Measurements from ENCODE around the gene NANOS3. TPM values are rescaled to one million over a fixed set of nuclear protein-coding genes. Genes with fewer than 3 reads are reported as not detected.

The NANOS3 gene
- polyA plus RNA-seq, 3 donors = 0.79 to 1.8 (median 1.3) TPM

Other genes with a start within 250 kb of the NANOS3 start
- gene MRI1, start 112.6 kb upstream of the NANOS3 start, polyA plus RNA-seq (ENCODE audit: insufficient read length in 3 of 3) = 10 to 100 TPM; 21.7 to 42.0 (median 29.6) TPM
- gene C19orf53, start 102.7 kb upstream of the NANOS3 start, polyA plus RNA-seq (ENCODE audit: insufficient read length in 3 of 3) = 100 to 1,000 TPM; 101 to 128 (median 117) TPM
- gene ZSWIM4, start 81.7 kb upstream of the NANOS3 start, polyA plus RNA-seq (ENCODE audit: insufficient read length in 3 of 3) = 10 to 100 TPM in 1 of 3 donors, 1 to 10 TPM in 2; 6.6 to 11.1 (median 9.8) TPM
- 1 to 10 TPM; 4.3 to 7.3 (median 7.2) TPM for gene BRME1, start 29.0 kb downstream of the NANOS3 start, polyA plus RNA-seq (ENCODE audit: insufficient read length in 3 of 3)
- gene CC2D1A, start 29.1 kb downstream of the NANOS3 start, polyA plus RNA-seq (ENCODE audit: insufficient read length in 3 of 3) = 10 to 100 TPM; 20.6 to 38.9 (median 29.1) TPM
- 1 to 10 TPM; 1.2 to 1.5 (median 1.2) TPM for gene PODNL1, start 61.3 kb downstream of the NANOS3 start, polyA plus RNA-seq (ENCODE audit: insufficient read length in 3 of 3)
- 10 to 100 TPM; 25.7 to 37.5 (median 35.7) TPM for gene DCAF15, start 75.4 kb downstream of the NANOS3 start, polyA plus RNA-seq (ENCODE audit: insufficient read length in 3 of 3)
- 10 to 100 TPM in 2 of 3 donors, 1 to 10 TPM in 1; 9.1 to 17.7 (median 14.8) TPM for gene RFX1, start 129.2 kb downstream of the NANOS3 start, polyA plus RNA-seq (ENCODE audit: insufficient read length in 3 of 3)
- not detected for gene RLN3, start 151.0 kb downstream of the NANOS3 start, polyA plus RNA-seq (ENCODE audit: insufficient read length in 3 of 3)
- gene IL27RA, start 154.6 kb downstream of the NANOS3 start, polyA plus RNA-seq (ENCODE audit: insufficient read length in 3 of 3) = 1 to 10 TPM; 4.6 to 7.3 (median 6.4) TPM
- 10 to 100 TPM; 16.3 to 31.4 (median 20.1) TPM for gene PALM3, start 184.9 kb downstream of the NANOS3 start, polyA plus RNA-seq (ENCODE audit: insufficient read length in 3 of 3)
- 1 to 10 TPM; 5.1 to 8.4 (median 7.6) TPM for gene MISP3, start 195.7 kb downstream of the NANOS3 start, polyA plus RNA-seq (ENCODE audit: insufficient read length in 3 of 3)
- gene C19orf67, start 208.6 kb downstream of the NANOS3 start, polyA plus RNA-seq (ENCODE audit: insufficient read length in 3 of 3) = under 1 TPM in 1 of 3 donors, not detected in 2; 0.11 TPM
- 10 to 100 TPM; 28.2 to 62.2 (median 45.2) TPM for gene SAMD1, start 213.6 kb downstream of the NANOS3 start, polyA plus RNA-seq (ENCODE audit: insufficient read length in 3 of 3)
- 100 to 1,000 TPM in 1 of 3 donors, 10 to 100 TPM in 2; 90.2 to 104 (median 92.6) TPM for gene PRKACA, start 240.6 kb downstream of the NANOS3 start, polyA plus RNA-seq (ENCODE audit: insufficient read length in 3 of 3)

Measured in renal cortex interstitium (tissue), 3 donors.